Measurements from ENCODE around the gene OR4C11. TPM values are rescaled to one million over a fixed set of nuclear protein-coding genes. Genes with fewer than 3 reads are reported as not detected.

Gene OR4C11, protein sequence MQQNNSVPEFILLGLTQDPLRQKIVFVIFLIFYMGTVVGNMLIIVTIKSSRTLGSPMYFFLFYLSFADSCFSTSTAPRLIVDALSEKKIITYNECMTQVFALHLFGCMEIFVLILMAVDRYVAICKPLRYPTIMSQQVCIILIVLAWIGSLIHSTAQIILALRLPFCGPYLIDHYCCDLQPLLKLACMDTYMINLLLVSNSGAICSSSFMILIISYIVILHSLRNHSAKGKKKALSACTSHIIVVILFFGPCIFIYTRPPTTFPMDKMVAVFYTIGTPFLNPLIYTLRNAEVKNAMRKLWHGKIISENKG
- total RNA-seq (2022; extraction: Qiagen RNA extraction), result not detected in 5 replicates

DNA sequence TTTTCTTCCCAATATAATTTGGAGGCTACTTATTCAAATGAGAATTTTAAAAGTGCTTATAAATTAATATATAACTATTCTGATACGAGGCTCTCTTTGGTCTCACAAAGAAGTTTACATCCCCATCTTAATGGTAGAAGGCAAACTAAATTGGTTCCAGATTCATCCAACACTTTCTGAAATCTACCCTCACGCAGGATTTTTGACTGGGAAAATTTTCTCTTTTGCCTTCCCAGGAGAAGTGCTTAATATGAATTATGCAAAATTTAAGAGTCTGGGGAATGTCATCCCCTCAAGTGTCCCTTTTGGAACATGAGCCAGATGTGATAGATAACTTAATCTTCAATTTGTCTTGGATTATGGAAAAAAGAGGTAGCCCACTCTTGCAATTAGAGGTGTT is at the start of gene OR4C11:
OR4C11 (minus strand) TSS at position 101 of the 400 bp plus-strand sequence. CDS start 3,272 bp downstream, outside the sequence.

DNA sequence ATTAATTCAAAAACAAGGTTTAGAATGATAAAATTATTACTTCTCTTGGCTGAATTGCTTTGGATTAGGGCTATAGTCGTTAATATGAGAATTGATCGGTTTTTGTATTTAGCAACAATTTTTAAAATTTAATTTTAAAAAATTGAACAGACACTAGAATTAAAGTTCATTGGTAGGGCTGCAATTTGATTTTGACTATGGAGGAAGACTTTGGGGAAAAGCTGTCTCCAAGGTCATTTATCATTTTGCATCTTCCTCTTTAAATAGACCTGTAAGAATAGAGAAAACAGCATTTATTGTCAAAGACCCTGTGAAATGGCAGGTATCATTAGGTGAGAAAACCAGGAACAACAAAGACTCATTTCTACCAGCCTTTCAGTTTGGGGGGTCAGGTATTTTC is 40.6 kb upstream of the OR4C11 start, which contains the start of gene OR4S2:
OR4S2 (plus strand) TSS at position 301 of the 400 bp plus-strand sequence. CDS start 2,577 bp downstream, outside the sequence.

DNA sequence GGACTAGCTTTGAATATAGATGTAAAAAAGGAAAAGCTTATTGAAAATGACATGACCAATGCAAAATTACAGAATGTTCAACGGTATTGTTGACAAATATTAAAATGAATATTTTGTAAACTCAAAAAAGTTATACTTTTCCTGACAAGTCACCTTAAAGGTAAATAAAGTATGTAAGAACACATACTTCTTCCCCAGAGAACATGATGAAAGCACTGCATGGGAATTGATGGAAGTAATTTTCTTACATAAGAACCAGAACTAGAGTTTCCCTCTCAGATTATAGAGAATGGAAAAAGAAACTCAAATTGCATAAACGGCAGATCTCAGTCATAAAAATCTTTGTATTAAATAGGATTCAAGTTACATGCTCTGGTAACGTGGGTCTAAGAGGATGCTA is 27.4 kb upstream of the OR4C11 start, which contains the start of gene OR4P4:
OR4P4 (plus strand) TSS at position 301 of the 400 bp plus-strand sequence.

DNA sequence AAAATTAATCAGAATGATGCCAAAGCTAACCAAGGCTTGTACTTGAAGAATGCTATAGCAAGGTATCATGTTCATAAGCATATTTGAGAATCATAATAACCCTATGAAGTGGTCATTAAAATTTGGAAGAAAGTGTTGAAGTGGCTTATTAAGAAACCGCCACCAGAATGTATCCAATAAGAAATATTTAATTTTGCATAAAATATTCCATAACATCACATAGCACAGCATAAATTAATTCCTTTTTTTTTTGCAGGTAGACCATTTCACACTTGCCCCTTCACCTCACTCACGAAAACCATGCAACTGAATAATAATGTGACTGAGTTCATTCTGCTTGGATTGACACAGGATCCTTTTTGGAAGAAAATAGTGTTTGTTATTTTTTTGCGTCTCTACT is 35.6 kb downstream of the OR4C11 start, which contains the start of gene OR4C16:
OR4C16 (plus strand) TSS at position 301 of the 400 bp plus-strand sequence; CDS start at position 301, 0 bp downstream.

DNA sequence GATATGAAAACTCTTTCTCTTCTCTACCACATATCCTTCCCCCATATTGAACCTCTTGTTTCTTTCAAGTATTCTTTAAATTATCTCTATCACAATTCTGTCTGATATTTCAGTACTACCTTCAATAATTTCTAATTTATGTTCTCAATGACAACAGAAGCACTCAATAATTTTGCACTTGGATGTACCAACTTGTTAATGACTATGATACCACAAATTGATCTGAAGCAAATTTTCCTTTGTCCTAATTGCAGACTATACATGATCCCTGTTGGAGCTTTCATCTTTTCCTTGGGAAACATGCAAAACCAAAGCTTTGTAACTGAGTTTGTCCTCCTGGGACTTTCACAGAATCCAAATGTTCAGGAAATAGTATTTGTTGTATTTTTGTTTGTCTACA is 53.3 kb downstream of the OR4C11 start, which contains the start of gene OR4C15:
OR4C15 (plus strand) TSS at position 301 of the 400 bp plus-strand sequence; CDS start at position 301, 0 bp downstream.

Other genes with a start within 250 kb of the OR4C11 start
- gene OR4A15, start 239.7 kb downstream of the OR4C11 start, total RNA-seq (2022; extraction: Qiagen RNA extraction), result not detected in 5 replicates
- not detected in 5 replicates for gene OR4C15, start 53.2 kb downstream of the OR4C11 start, total RNA-seq (2022; extraction: Qiagen RNA extraction)
- not detected in 5 replicates for gene OR4C16, start 35.5 kb downstream of the OR4C11 start, total RNA-seq (2022; extraction: Qiagen RNA extraction)
- gene OR4P4, start 27.5 kb upstream of the OR4C11 start, total RNA-seq (2022; extraction: Qiagen RNA extraction), result not detected in 5 replicates
- not detected in 5 replicates for gene OR4S2, start 40.7 kb upstream of the OR4C11 start, total RNA-seq (2022; extraction: Qiagen RNA extraction)
- not detected in 5 replicates for gene OR4C6, start 54.6 kb upstream of the OR4C11 start, total RNA-seq (2022; extraction: Qiagen RNA extraction)
- gene OR5D13, start 165.8 kb upstream of the OR4C11 start, total RNA-seq (2022; extraction: Qiagen RNA extraction), result not detected in 5 replicates
- not detected in 5 replicates for gene OR5D14, start 187.9 kb upstream of the OR4C11 start, total RNA-seq (2022; extraction: Qiagen RNA extraction)
- not detected in 5 replicates for gene OR5L1, start 203.7 kb upstream of the OR4C11 start, total RNA-seq (2022; extraction: Qiagen RNA extraction)
- not detected in 5 replicates for gene OR5D18, start 212.0 kb upstream of the OR4C11 start, total RNA-seq (2022; extraction: Qiagen RNA extraction)
- gene OR5L2, start 219.6 kb upstream of the OR4C11 start, total RNA-seq (2022; extraction: Qiagen RNA extraction), result not detected in 5 replicates
- not detected in 5 replicates for gene OR5D16, start 231.1 kb upstream of the OR4C11 start, total RNA-seq (2022; extraction: Qiagen RNA extraction)